Hepatocyte (in vitro differentiated cells): ENCODE results near the gene BICDL1. TPM values are rescaled to one million over a fixed set of nuclear protein-coding genes. Genes with fewer than 3 reads are reported as not detected.

Experiments
- DNase-seq: peaks from one replicate; pipeline ENCODE4 v3.0.0-alpha.2; 2016; ENCODE audit warnings: low spot score
- H2AFZ ChIP-seq: fragments of 200-600 bp; sonication (generic); 2 replicates; pipeline ENCODE4 v1.6.0; 2016; ENCODE audit warnings: antibody characterized with exemption, mild to moderate bottlenecking
- H3K27ac ChIP-seq: fragments of 200-600 bp; sonication (generic); 2 replicates; pipeline ENCODE4 v1.5.1; 2016; ENCODE audit warnings: mild to moderate bottlenecking
- H3K27me3 ChIP-seq: fragments of 200-600 bp; sonication (generic); 2 replicates; pipeline ENCODE4 v1.6.1; 2016
- H3K36me3 ChIP-seq: fragments of 200-600 bp; sonication (generic); replicated peaks from 2 replicates; pipeline ENCODE4 v1.5.1; 2016; ENCODE audit warnings: low read depth; ENCODE audit not compliant: insufficient read depth
- H3K4me1 ChIP-seq: fragments of 200-600 bp; sonication (generic); 2 replicates; pipeline ENCODE4 v1.5.1; 2016; ENCODE audit warnings: mild to moderate bottlenecking, moderate library complexity; ENCODE audit not compliant: insufficient read depth
- H3K4me2 ChIP-seq: fragments of 200-600 bp; sonication (generic); 2 replicates; pipeline ENCODE4 v1.6.0; 2016
- H3K4me3 ChIP-seq: fragments of 200-600 bp; sonication (generic); 2 replicates; pipeline ENCODE4 v1.5.1; 2016; ENCODE audit warnings: mild to moderate bottlenecking
- H3K79me2 ChIP-seq: fragments of 200-600 bp; sonication (generic); 2 replicates; pipeline ENCODE4 v1.6.0; 2017; ENCODE audit warnings: mild to moderate bottlenecking
- H3K9me2 ChIP-seq: fragments of 200-600 bp; sonication (generic); replicated peaks from 2 replicates; pipeline ENCODE4 v1.6.0; 2017; ENCODE audit warnings: mild to moderate bottlenecking; ENCODE audit not compliant: insufficient read depth
- H3K9me3 ChIP-seq: fragments of 200-600 bp; sonication (generic); 2 replicates; pipeline ENCODE4 v1.5.1; 2016; ENCODE audit warnings: low read depth, mild to moderate bottlenecking
- H4K20me1 ChIP-seq: fragments of 200-600 bp; sonication (generic); 2 replicates; pipeline ENCODE4 v1.6.0; 2016; ENCODE audit warnings: mild to moderate bottlenecking; ENCODE audit not compliant: insufficient read depth, poor library complexity, severe bottlenecking
- CTCF ChIP-seq: fragments of 200-600 bp; sonication (generic); IDR thresholded peaks from 2 replicates; pipeline ENCODE4 v1.5.1; 2016; ENCODE audit warnings: antibody characterized with exemption, mild to moderate bottlenecking; ENCODE audit not compliant: poor library complexity
- EZH2 ChIP-seq: fragments of 200-600 bp; sonication (generic); IDR thresholded peaks from 2 replicates; pipeline ENCODE4 v1.6.1; 2016; ENCODE audit warnings: antibody characterized with exemption, mild to moderate bottlenecking, borderline replicate concordance
- EZH2phosphoT487 ChIP-seq: fragments of 200-600 bp; sonication (generic); IDR thresholded peaks from one replicate; pipeline ENCODE4 v1.6.1; 2018; ENCODE audit warnings: antibody characterized with exemption, mild to moderate bottlenecking, low read depth, moderate library complexity; ENCODE audit not compliant: unreplicated experiment, severe bottlenecking
- WGBS: methylation state at CpG from one replicate; pipeline ENCODE4 v1.1.6; 2016; ENCODE audit warnings: low lambda C conversion rate; ENCODE audit errors: missing lambda C conversion rate; 5-methylcytosine and 5-hydroxymethylcytosine counted together
- polyA plus RNA-seq: library from polyadenylated mRNA; unstranded; fragments of >200 nt; fragmentation: Nextera tagmentation; extraction: Ambion mirVana; gene quantifications from 2 replicates; pipeline ENCODE4 v1.2.1, GENCODE V29; 2016
- total RNA-seq: library from RNA; depleted of rRNA; stranded (reverse); fragments of >200 nt; gene quantifications from 2 replicates; pipeline ENCODE4 v1.2.3, GENCODE V29; 2014

The BICDL1 gene
- total and polyA plus RNA-seq, 2 experiments from 2014 or later: 10.6 to 21.9 TPM

DNA sequence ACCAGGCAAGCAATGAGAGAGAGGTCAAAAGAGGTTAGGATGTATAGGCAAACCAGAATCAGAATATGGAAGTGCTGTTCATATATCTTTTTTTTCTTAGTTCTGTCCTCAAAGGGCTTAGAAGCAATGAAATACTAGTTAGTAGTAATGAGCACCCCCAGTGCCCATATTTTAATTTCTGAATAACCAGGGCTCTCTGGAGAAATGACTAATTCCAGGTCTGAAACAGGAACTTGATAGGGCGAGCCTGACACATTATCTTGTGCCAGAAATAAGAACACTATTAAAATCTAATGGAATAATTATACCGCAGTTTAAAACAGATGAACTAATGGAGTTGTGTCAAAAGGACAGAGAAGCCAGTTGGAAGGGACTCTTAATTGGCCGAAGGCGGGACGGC, 30.9 kb downstream of the BICDL1 start:
- Histone ChIP-seq H3K79me2 (no peaks in the 10 kb centered on the region), H3K9me3 (no peaks in the 10 kb centered on the region), H3K4me2 (no peak overlapping the region), H3K27me3 (no peaks in the 10 kb centered on the region), H3K27ac (no peak overlapping the region), H3K4me3 (no peak overlapping the region), H3K9me2 (no peaks in the 10 kb centered on the region), H3K4me1 (no peaks in the 10 kb centered on the region), H3K36me3 (no peaks in the 10 kb centered on the region), H4K20me1 (no peaks in the 10 kb centered on the region), H2AFZ (no peak overlapping the region)
- no peak for TF ChIP-seq CTCF
- no peak for TF ChIP-seq EZH2phosphoT487
- no peak for TF ChIP-seq EZH2
- DNase-seq: no peak
- 89% methylated on average over 5 of the region's 5 CpGs for WGBS

DNA sequence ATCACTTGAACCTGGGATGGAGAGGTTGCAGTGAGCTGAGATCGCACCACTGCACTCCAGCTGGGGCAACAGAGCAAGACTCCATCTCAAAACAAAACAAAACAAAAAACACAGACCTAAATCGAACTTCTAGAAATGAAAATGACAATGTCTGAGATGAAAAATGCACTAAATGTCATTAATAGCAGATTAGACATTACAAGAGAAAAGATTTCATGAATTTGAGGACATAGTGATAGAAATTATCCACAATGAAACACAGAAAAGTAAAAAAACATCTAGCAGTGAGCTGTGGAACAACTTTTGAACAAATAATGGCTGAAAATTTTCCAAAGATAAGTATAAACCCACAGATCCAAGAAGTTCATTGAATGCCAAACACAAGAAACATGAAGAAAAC, 35.2 kb downstream of the BICDL1 start:
- 86% methylated on average over 2 of the region's 2 CpGs for whole genome bisulfite sequencing
- Histone ChIP-seq H2AFZ (no peak overlapping the region), H3K9me3 (no peaks in the 10 kb centered on the region), H3K27me3 (no peaks in the 10 kb centered on the region), H3K4me3 (no peak overlapping the region), H3K36me3 (no peaks in the 10 kb centered on the region), H3K27ac (no peak overlapping the region), H4K20me1 (no peaks in the 10 kb centered on the region), H3K9me2 (no peaks in the 10 kb centered on the region), H3K4me2 (no peak overlapping the region), H3K79me2 (no peaks in the 10 kb centered on the region), H3K4me1 (no peaks in the 10 kb centered on the region)
- no peak for TF ChIP-seq EZH2phosphoT487
- no peak for TF ChIP-seq EZH2
- TF ChIP-seq CTCF: no peak
- no peak for DNase-seq

GRCh38 chr12:120025640-120026039, 36.6 kb downstream of the BICDL1 start:
- 93% methylated on average over 2 of the region's 2 CpGs for WGBS

GRCh38 chr12:120032242-120032641, 43.2 kb downstream of the BICDL1 start:
- H3K4me1 ChIP-seq: no peaks in the 10 kb centered on the region
- H3K4me2 ChIP-seq: no peak overlapping the region
- H4K20me1 ChIP-seq: no peaks in the 10 kb centered on the region
- H3K9me2 ChIP-seq: no peaks in the 10 kb centered on the region
- no peaks in the 10 kb centered on the region for H3K9me3 ChIP-seq
- H3K27ac ChIP-seq: no peak overlapping the region
- TF ChIP-seq CTCF (no peak), EZH2phosphoT487 (no peak), EZH2 (no peak)
- H3K27me3 ChIP-seq: no peaks in the 10 kb centered on the region
- H3K79me2 ChIP-seq: no peaks in the 10 kb centered on the region
- H3K36me3 ChIP-seq: no peaks in the 10 kb centered on the region
- no peak overlapping the region for H3K4me3 ChIP-seq
- DNase-seq: no peak
- no peak overlapping the region for H2AFZ ChIP-seq

More at GRCh38 chr12:120025640-120026039, 36.6 kb downstream of the BICDL1 start:
- no peaks in the 10 kb centered on the region for H3K9me3 ChIP-seq
- no peak overlapping the region for H3K4me2 ChIP-seq
- H3K27ac ChIP-seq: no peak overlapping the region
- no peak overlapping the region for H2AFZ ChIP-seq
- H3K36me3 ChIP-seq: no peaks in the 10 kb centered on the region
- H4K20me1 ChIP-seq: no peaks in the 10 kb centered on the region
- DNase-seq: no peak
- TF ChIP-seq EZH2 (no peak), EZH2phosphoT487 (no peak)
- no peaks in the 10 kb centered on the region for H3K27me3 ChIP-seq
- H3K4me1 ChIP-seq: no peaks in the 10 kb centered on the region
- no peaks in the 10 kb centered on the region for H3K9me2 ChIP-seq
- no peaks in the 10 kb centered on the region for H3K79me2 ChIP-seq
- no peak overlapping the region for H3K4me3 ChIP-seq
